K562 (cell line): ENCODE data around the gene FAM120AOS. TPM values are rescaled to one million over a fixed set of nuclear protein-coding genes. Genes with fewer than 3 reads are reported as not detected.

Experiments used
- EZH2 ChIP-seq: IDR thresholded peaks from 2 replicates; pipeline ENCODE4 v1.6.1; 2012; ENCODE audit warnings: low read depth, mild to moderate bottlenecking, inconsistent platforms, low read length, borderline replicate concordance
- FOS ChIP-seq: IDR thresholded peaks from 3 replicates; pipeline ENCODE4 v1.6.1; 2011; ENCODE audit not compliant: insufficient read length; ENCODE audit errors: extremely low read depth
- FOXK1 ChIP-seq: sonication (generic); formaldehyde crosslinking; IDR thresholded peaks from 2 replicates; pipeline ENCODE4 v1.8.0; 2022; ENCODE audit warnings: missing genetic modification reagents, mild to moderate bottlenecking, borderline replicate concordance
- GABPA ChIP-seq: fragments of 200-800 bp; sonication (Bioruptor generic); conservative IDR thresholded peaks from 2 replicates; pipeline ENCODE4 v1.6.1; 2016; ENCODE audit warnings: low read depth, missing genetic modification characterization, missing compliant biosample characterization
- KAT8 ChIP-seq: fragments of 450-650 bp; IDR thresholded peaks from 2 replicates; pipeline ENCODE4 v1.6.1; 2016; ENCODE audit warnings: low read depth, mild to moderate bottlenecking
- NFE2 ChIP-seq: IDR thresholded peaks from 2 replicates; pipeline ENCODE4 v1.6.1; 2014; ENCODE audit warnings: antibody characterized with exemption, low read depth
- NUFIP1 ChIP-seq: fragments of 450-650 bp; IDR thresholded peaks from 2 replicates; pipeline ENCODE4 v1.6.1; 2018; ENCODE audit not compliant: partially characterized antibody
- POLR2B ChIP-seq: fragments of 450-650 bp; IDR thresholded peaks from 2 replicates; pipeline ENCODE4 v1.6.1; 2018; ENCODE audit warnings: low read depth; ENCODE audit not compliant: partially characterized antibody
- POLR2H ChIP-seq: IDR thresholded peaks from 2 replicates; pipeline ENCODE4 v1.6.1; 2016; ENCODE audit warnings: missing genetic modification characterization, low read depth, mild to moderate bottlenecking, control low read depth, missing compliant biosample characterization, moderate library complexity
- TEAD2 ChIP-seq: fragments of 450-650 bp; IDR thresholded peaks from 2 replicates; pipeline ENCODE4 v1.6.1; 2016; ENCODE audit warnings: missing genetic modification characterization, control low read depth, missing compliant biosample characterization
- YY1 ChIP-seq, 3 experiments: IDR thresholded peaks; 2 replicates each; pipeline ENCODE4 v1.6.1; 2011; ENCODE audit warnings: low read length in 2 of 3, mild to moderate bottlenecking in 2 of 3, moderate library complexity in 2 of 3, borderline replicate concordance in 1 of 3, control low read depth in 1 of 3, low read depth in 1 of 3; ENCODE audit not compliant: insufficient read depth in 3 of 3, insufficient replicate concordance in 2 of 3, control insufficient read depth in 1 of 3, insufficient read length in 1 of 3; ENCODE audit errors: extremely low read depth in 1 of 3
- ZNF134 ChIP-seq: fragments of 250-450 bp; sonication (Bioruptor Pico); conservative IDR thresholded peaks from 2 replicates; pipeline ENCODE4 v1.4.0; 2020
- ZNF707 ChIP-seq: fragments of 250-450 bp; sonication (Bioruptor Pico); conservative IDR thresholded peaks from 2 replicates; pipeline ENCODE4 v1.8.0; 2022; ENCODE audit warnings: inconsistent platforms, mild to moderate bottlenecking, moderate library complexity
- polyA plus RNA-seq, 8 experiments: library from polyadenylated mRNA; depleted of rRNA in 4 of 8; stranded (reverse) in 5 of 8; unstranded in 3 of 8; fragments of >200 nt; fragmentation: Nextera tagmentation in 2 of 8; fragmentation: Illumina TruSeq in 1 of 8; extraction: Ambion mirVana in 2 of 8; extraction: Trizol in 1 of 8; gene quantifications; 2 replicates each; pipeline versions ENCODE4 v1.2.1 to v1.2.3, GENCODE V29; 2011 to 2014; ENCODE audit warnings: inconsistent platforms in 1 of 8, missing spikeins in 1 of 8
- total RNA-seq, 7 experiments: library from RNA; depleted of rRNA in 6 of 7; stranded (reverse); fragments of >200 nt in 6 of 7; fragmentation: Illumina TruSeq in 2 of 7; extraction: Trizol in 2 of 7; gene quantifications; 2 replicates each; pipeline versions ENCODE4 v1.2.1 to v1.2.3, GENCODE V29; 2011 to 2021; ENCODE audit warnings: low replicate concordance in 1 of 7
- TF ChIP-seq, protein P1 (sequence below): fragments of 150-350 bp; conservative IDR thresholded peaks from 2 replicates; pipeline ENCODE4 v1.6.1; 2014; ENCODE audit warnings: low read length
- TF ChIP-seq, protein P2 (sequence below): sonication (generic); formaldehyde crosslinking; IDR thresholded peaks from 2 replicates; pipeline ENCODE4 v1.8.0; 2023; ENCODE audit warnings: mild to moderate bottlenecking, missing genetic modification reagents
- TF ChIP-seq, protein P3 (sequence below): sonication (generic); IDR thresholded peaks from 2 replicates; pipeline ENCODE4 v1.6.1; 2016
- TF ChIP-seq, protein P4 (sequence below): fragments of 450-650 bp; formaldehyde crosslinking; IDR thresholded peaks from 2 replicates; pipeline ENCODE4 v1.4.0; 2020; ENCODE audit warnings: mild to moderate bottlenecking, moderate library complexity

FAM120AOS gene
- total and polyA plus RNA-seq, 9 of the 15 experiments (the other 6 are each of a cell fraction or from before 2014, with no cell fraction given): 18.8 to 53.4 (median 41.4) TPM

DNA sequence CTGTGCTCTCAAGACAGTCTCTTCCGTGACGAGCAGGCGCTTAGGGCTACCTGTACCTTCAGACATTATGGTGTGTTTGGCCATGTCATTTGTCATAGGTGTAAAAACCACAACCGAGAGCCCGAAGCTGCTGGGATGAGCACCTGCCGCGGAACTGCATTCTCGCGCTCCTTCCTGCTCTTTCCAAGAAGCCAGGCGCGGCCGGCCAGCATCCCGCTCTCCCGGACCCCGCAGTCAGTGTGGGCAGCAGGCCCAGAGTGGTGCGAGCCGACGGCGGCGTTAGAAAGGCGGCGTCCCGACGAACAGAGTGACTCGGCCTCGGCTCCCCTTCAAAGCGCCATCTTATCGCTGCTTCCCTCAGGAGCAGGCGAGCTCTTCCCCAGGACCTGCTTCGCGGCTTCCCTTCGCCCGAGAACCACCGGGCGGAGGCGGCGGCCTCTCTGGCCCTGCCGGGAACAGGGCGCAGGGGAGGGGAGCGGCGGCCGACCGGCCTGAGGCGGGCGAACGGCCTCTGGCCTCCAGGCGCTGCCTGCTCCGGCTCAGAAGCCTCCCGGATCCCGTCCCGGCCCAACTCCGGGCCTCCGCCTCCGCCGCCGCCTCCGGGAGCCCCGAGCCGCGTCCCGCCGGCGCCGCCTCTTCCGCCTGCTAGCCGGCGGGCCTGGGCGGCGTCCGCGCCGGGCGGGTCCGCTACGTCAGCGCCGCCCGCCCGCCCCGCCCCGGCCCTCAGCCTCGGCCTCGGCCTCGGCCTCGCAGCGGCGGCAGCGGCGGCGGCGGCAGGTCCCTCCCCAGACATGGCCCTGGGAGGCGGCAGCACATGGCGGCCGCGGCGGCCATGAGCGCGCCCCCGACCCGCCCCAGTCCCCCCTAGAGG lies 2.2 kb downstream of the FAM120AOS start, which contains the start of gene FAM120A (continued):
- TF ChIP-seq ZNF707 (CRISPR knock-in tag): 0 out of 2 replicates have a peak, but pooled peaks have one; percentile 5
- no peak for TF ChIP-seq NUFIP1
- peak; percentile 2; the same call in 1 of the 2 replicates for TF ChIP-seq NFE2
- no peak for TF ChIP-seq TEAD2 (tag)
- no peak for TF ChIP-seq ZNF134 (CRISPR knock-in tag)
- TF ChIP-seq, protein P1, sequence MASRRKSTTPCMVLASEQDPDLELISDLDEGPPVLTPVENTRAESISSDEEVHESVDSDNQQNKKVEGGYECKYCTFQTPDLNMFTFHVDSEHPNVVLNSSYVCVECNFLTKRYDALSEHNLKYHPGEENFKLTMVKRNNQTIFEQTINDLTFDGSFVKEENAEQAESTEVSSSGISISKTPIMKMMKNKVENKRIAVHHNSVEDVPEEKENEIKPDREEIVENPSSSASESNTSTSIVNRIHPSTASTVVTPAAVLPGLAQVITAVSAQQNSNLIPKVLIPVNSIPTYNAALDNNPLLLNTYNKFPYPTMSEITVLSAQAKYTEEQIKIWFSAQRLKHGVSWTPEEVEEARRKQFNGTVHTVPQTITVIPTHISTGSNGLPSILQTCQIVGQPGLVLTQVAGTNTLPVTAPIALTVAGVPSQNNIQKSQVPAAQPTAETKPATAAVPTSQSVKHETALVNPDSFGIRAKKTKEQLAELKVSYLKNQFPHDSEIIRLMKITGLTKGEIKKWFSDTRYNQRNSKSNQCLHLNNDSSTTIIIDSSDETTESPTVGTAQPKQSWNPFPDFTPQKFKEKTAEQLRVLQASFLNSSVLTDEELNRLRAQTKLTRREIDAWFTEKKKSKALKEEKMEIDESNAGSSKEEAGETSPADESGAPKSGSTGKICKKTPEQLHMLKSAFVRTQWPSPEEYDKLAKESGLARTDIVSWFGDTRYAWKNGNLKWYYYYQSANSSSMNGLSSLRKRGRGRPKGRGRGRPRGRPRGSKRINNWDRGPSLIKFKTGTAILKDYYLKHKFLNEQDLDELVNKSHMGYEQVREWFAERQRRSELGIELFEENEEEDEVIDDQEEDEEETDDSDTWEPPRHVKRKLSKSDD: no peak
- TF ChIP-seq, protein P2, sequence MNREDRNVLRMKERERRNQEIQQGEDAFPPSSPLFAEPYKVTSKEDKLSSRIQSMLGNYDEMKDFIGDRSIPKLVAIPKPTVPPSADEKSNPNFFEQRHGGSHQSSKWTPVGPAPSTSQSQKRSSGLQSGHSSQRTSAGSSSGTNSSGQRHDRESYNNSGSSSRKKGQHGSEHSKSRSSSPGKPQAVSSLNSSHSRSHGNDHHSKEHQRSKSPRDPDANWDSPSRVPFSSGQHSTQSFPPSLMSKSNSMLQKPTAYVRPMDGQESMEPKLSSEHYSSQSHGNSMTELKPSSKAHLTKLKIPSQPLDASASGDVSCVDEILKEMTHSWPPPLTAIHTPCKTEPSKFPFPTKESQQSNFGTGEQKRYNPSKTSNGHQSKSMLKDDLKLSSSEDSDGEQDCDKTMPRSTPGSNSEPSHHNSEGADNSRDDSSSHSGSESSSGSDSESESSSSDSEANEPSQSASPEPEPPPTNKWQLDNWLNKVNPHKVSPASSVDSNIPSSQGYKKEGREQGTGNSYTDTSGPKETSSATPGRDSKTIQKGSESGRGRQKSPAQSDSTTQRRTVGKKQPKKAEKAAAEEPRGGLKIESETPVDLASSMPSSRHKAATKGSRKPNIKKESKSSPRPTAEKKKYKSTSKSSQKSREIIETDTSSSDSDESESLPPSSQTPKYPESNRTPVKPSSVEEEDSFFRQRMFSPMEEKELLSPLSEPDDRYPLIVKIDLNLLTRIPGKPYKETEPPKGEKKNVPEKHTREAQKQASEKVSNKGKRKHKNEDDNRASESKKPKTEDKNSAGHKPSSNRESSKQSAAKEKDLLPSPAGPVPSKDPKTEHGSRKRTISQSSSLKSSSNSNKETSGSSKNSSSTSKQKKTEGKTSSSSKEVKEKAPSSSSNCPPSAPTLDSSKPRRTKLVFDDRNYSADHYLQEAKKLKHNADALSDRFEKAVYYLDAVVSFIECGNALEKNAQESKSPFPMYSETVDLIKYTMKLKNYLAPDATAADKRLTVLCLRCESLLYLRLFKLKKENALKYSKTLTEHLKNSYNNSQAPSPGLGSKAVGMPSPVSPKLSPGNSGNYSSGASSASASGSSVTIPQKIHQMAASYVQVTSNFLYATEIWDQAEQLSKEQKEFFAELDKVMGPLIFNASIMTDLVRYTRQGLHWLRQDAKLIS: peak; percentile 78
- TF ChIP-seq YY1 (IDR thresholded peaks at IDR 0.05; ENCODE audit: borderline replicate concordance in 1 of 3, control insufficient read depth in 1 of 3, extremely low read depth in 1 of 3, insufficient read depth in 3 of 3, insufficient read length in 1 of 3, insufficient replicate concordance in 2 of 3, low read depth in 1 of 3, low read length in 2 of 3): peak; percentile 26 to 88 (median 81)
- peak; percentile 82; the same call in 1 of the 2 replicates for TF ChIP-seq FOXK1 (CRISPR knock-in tag)
- TF ChIP-seq POLR2H: peak; percentile 74
- peak; percentile 46 for TF ChIP-seq POLR2B
- TF ChIP-seq FOS: no peak
- TF ChIP-seq GABPA: peak; percentile 82
- TF ChIP-seq, protein P3, sequence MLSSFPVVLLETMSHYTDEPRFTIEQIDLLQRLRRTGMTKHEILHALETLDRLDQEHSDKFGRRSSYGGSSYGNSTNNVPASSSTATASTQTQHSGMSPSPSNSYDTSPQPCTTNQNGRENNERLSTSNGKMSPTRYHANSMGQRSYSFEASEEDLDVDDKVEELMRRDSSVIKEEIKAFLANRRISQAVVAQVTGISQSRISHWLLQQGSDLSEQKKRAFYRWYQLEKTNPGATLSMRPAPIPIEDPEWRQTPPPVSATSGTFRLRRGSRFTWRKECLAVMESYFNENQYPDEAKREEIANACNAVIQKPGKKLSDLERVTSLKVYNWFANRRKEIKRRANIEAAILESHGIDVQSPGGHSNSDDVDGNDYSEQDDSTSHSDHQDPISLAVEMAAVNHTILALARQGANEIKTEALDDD: no peak
- TF ChIP-seq, protein P4, sequence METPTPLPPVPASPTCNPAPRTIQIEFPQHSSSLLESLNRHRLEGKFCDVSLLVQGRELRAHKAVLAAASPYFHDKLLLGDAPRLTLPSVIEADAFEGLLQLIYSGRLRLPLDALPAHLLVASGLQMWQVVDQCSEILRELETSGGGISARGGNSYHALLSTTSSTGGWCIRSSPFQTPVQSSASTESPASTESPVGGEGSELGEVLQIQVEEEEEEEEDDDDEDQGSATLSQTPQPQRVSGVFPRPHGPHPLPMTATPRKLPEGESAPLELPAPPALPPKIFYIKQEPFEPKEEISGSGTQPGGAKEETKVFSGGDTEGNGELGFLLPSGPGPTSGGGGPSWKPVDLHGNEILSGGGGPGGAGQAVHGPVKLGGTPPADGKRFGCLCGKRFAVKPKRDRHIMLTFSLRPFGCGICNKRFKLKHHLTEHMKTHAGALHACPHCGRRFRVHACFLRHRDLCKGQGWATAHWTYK (CRISPR knock-in tag): 0 out of 2 replicates have a peak, but pooled peaks have one; percentile 68
- no peak for TF ChIP-seq EZH2
- no peak for TF ChIP-seq KAT8
